HG02588 (cell line): ENCODE measurements around the gene CHMP4B.
"Not testable (repeated sequence)": the region's sequence is repeated elsewhere in the genome, so short reads cannot be mapped to it uniquely, and the experiment has no call there.

Experiments
- ATAC-seq: cut with Tn5 transposase; IDR thresholded peaks from one replicate; pipeline ENCODE4 v1.9.1; 2021; ENCODE audit warnings: mild to moderate bottlenecking, moderate library complexity; ENCODE audit not compliant: unreplicated experiment

Gene CHMP4B

DNA sequence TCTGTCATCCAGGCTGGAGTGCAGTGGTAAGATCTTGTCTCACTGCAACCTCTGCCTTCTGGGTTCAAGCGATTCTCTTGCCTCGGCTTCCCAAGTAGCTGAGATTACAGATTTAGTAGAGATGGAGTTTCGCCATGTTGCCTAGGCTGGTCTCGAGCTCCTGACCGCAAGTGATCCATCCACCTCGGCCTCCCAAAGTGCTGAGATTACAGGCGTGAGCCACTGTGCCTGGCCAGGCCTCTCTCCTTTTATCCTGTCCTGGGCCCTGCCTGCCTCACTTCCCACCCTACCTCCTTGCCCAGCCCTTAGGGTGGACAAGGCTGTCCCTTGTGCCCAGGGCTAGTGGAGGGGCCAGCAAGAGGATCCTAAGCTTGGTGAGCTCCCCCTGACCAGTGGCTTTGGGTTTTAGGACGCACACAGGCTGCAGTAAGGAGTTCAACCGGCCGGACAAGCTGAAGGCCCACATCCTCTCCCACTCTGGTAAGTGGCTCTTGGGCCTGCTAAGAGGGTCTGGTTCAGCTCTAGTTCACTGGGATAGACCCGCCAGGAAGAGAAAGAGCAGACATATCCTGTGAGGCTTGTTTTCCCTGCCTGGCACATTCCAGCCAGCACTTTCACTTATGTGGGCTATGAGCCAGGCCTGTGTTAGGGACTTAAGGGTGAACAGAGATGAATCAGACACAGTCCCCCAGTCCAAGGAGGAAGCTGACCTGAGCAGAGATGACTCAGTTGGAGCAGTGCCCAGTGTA is 21.9 kb upstream of the CHMP4B start:
- ATAC-seq, result no peak

DNA sequence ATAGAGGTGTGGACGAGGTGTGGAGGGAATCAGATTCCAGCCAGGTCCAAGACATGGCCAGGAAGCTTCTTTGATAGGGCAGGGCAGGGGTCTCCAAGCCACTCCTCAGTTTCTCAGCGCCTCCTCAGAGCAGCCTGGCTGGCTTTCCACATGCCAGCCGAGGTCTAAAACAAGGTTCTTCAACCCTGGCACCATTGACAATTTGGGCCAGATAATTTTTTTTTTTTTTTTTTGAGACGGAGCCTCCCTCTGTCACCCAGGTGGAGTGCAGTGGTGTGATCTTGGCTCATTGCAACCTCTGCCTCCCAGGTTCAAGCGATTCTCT is 21.3 kb upstream of the CHMP4B start:
- ATAC-seq, result no peak

DNA sequence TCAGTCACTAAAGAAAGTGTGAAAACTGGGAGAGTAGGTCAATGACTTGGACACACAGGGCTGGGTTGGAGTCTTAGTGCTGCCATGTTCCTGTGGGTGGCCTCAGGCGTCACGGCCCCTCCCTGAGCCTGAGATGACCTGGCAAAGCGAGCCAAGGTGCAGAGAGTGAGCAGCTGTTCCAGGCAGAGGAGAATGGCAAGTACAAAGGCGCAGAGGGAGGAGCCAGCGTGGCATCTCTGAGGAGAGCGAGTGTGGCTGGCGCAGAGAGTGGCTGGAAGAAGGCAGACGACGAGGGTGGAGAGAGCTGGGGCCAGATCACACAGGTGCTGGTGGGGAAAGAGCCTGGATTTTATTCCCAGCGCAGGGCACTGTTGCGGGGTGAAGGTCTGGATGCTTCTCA is 20.6 kb upstream of the CHMP4B start:
- no peak for ATAC-seq

DNA sequence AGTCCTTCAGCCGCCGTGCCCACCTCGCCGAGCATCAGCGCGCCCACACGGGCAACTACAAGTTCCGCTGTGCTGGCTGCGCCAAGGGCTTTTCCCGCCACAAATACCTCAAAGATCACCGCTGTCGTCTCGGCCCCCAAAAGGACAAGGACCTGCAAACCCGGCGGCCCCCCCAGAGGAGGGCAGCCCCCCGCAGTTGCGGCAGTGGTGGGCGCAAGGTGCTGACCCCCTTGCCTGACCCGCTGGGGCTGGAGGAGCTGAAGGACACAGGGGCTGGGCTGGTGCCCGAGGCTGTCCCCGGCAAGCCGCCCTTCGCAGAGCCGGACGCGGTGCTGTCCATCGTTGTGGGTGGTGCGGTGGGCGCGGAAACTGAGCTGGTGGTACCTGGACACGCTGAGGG is 20.1 kb upstream of the CHMP4B start:
- ATAC-seq, result no peak

DNA sequence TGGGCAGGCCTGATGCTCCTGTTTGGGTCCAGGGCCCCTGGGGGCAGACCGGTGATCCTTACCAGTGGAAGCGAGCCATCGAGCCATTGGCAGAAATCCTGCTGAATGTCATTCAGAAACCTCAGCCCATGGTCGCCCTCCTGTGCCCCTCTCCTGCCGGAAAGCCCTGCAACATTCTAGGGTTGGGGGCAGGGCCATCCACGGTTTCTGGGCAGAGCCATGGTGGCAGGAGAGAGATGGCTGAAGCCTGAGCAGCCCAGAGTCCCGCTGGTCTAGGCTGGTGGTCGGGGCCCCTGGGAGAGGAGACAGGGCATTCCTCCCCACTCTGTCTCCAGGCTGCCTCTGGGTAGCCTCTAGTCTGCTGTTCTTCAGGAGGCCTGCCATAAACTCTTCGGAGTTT is 19.6 kb upstream of the CHMP4B start:
- ATAC-seq, result no peak

DNA sequence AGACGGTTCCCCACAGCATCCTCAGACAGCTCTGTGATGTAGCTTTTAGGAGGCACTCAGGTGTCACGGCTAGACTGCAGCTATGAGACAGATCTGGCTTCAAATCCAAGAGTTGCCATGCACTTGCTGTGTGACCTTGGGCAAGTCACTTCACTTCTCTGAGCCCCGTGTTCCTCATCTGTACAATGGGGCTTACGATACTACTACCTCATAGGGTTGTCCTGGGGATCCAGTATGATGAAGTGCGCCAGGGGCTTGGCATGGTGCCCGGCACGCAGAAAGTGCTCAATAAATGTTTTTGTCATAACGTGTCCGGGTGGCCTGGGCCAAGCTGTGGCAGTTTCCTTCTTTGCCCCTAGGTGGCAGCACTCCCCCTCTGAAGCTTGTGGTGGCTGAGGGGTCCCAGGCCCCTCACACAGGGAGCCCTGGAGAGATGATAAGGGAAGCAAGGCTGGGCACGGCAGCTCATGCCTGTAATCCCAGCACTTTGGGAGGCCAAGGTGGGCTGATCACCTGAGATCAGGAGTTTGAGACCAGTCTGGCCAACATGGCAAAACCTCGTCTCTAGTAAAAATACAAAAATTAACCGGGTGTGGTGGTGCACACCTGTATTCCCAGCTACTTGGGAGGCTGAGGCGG is 19.1 kb upstream of the CHMP4B start:
- no peak for ATAC-seq

DNA sequence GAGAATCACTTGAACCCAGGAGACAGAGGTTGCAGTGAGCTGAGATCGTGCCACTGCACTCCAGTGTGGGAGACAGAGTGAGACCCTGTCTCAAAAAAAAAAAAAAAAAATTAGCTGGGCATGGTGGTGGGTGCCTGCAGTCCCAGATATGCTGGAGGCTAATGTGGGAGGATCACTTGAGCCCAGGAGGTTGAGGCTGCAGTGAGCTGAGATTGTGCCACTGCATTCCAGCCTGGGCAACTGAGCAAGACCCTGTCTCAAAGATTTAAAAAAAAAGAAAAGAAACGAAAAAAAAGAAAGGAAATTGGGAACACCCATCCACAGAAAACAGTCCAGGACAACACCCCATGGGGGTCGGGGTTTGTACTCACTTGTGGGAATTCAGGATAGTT is 18.6 kb upstream of the CHMP4B start:
- ATAC-seq, result not testable (repeated sequence)

DNA sequence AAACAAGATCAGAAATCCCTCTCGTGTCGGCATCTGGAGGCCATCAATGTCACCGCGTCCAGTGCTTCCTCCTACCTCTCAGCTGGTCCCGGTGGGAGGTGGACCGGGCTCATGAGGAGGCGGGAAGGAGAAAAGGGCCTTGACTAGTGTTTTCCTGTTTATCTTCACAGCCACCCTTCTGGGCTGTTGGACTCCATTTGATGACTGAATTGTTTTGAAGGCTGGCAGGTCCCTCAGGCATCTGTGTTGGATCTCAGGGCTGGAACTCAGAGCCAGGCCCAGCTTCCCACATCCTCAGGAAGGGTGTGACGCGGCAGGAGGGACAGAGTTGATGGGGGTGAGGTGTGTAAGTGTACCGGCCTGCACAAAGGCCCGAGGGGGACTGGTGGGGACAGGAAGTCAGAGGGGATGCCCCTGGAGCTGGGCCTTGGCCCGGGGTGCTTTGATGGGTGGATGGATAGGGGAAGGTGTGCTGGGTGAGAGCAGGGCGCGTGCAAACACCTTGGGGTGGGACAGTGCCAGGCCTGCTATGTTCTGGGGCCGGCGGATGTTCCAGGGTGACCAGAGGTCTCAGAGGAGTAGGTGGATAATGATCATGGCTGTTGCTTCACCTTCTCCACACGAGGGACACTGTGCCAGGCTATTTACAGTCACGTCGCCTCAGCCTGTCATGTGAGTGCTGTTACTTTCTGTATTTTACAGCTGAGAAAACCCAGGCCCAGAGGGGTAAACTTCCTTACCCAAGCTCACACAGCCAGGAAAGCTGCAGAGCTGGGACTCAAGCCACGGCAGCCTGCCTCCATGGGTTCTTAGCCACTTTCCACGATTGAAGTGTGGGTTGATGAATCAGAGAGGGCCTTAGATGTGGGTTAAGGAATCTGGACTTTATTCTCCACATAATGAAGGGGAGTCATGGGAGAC is 17.9 kb upstream of the CHMP4B start:
- no peak for ATAC-seq

DNA sequence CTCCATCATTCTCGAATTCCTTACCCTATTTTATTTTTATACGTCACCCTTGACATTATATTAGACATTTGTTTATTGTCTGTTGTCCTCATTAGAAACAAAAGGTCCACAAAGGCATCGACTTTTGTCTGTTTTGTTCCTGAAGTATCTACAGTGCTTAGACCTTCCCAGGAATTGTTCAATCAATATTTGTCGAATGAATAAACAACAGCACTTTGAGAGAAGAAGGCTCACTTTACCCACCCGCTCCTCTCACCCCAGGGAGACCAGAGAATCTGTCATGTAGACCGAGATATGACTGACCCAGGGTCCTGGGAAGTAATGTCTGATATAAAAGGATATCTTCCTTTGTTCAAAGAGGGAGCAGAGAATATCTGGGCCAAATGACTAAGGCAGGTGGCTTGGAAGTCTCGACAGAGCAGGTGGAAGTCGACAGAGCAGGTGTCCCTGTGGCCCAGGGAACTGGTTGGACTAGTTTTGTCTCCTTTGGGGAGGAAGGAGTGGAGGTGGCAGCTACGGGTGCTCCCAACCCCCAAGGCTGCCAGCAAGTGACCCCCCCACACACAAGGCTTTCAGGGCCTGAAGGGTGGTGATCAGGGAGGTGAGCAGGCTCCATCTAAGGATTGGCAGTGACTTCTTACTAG is 14.8 kb upstream of the CHMP4B start:
- no peak for ATAC-seq

DNA sequence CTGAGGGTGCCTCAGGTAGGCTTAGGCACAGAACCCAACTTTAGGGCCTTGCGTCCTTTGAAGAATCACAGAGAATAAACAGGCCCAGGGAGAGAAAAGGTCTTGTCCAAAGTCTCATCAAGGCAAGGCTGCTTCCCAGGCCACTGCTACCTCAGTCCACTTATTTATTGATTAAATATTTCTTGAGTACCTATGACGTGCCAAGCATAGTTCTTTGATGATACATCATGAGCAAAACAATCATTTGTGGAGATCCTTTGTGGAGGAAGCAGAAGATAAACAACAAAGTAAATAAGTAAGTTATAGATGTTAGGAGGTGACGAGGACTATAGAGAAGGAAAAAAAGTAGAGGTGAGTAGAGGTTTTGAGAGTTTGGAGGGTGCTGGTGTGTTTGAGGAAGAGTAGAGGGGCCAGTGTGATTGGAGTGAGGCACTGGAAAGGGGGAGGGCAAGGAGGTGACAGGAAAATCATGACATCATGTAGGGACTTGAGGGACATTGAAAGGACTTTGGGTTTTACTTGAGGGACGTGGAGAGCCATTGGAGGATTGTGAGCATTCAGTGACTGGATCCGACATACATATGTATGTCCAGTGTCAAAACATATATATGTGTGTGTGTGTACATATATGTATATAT is 14.1 kb upstream of the CHMP4B start:
- no peak for ATAC-seq

DNA sequence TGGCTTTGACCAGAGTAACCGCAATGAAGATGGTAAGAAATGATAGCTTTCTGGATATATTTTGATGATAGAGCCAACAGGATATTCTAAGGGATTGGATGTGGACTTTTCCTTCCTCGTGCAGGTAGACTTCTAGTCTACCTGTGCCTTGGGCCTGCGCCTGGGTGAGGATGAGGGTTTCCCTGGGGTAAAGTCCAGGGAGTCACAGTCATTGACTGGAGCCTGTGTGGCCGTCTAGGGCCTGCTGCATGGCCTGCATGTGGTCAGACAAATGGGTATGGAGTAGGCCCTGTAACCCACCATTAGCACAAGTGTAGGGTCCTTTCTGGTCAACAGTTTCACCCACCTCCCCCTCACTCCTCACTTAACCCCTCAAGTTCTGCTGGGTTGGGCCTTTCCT is 12.7 kb upstream of the CHMP4B start:
- no peak for ATAC-seq

DNA sequence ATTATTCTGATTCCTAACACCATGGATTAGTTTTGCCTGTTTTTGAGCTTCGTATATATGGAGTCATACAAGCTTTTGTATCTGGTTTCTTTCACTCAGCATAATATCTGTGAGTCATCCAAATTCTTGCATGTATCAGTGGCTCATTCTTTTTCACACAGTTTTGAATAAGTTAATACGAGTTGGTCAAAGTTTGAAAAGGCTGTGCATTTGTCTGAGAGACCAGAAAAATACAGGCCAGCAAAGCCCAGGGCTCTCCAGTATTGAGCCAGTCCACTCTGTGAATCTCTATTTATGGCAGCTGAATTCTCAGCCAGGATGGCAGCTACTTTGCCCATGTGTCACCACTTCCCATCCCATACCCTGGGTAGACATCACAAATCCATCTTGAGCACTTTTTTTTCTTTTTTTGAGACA is 7.2 kb upstream of the CHMP4B start:
- ATAC-seq, result no peak

DNA sequence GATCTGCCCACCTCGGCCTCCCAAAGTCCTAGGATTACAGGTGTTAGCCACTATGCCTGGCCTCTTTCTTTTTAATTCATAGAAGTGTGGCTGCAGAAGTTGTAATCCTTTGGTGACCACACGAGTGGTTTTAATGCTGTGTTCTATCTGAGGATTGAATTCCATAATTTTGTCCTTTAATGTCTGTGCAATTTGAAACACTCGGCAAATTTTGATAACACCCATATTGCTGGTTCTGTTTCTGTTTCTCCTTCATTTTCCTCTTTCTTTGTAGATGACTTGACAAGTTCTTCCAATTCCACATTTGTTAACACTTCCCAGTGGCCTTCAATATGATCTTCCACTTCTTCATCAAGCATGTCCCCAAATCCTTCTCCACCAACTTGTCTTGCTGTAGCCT is 2.8 kb upstream of the CHMP4B start:
- ATAC-seq, result no peak

DNA sequence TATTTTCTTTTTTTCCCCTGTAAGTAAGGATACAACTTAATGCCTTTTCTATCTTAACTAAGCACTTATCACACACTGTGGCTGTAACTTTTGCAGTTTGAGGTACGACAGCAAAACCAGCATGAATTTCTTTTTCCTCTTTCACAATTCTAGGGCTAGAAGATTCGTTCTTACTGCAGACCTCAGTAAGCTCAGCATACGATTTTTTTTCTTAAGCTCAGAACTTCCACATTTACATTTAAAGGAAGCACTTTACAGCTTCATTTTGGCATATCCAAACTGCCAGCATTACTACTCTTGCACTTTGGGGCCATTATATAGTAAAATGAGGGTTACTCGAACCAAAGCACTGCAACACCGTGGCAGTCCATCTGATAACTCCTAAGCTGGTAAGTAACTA is 889 bp upstream of the CHMP4B start:
- ATAC-seq, result no peak

DNA sequence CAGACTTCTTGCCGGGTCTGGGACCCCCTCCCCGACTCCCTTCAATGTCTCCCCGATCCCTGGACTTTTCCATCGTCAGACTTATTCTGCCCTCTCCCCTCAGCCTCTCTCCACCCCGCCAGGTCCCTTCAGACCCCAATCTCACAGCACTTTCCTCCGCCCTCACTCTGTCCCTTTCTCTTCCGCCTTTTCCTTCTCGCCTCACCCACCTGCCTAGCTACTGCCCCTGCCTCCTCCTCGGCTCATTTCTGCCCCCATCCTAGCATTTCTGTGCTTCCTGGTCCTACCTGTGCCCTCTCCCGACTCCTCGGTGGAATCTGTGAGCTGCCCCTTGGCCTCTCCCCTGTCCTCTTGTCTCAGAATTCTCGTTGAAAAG is 616 bp downstream of the CHMP4B start:
- ATAC-seq, result no peak

DNA sequence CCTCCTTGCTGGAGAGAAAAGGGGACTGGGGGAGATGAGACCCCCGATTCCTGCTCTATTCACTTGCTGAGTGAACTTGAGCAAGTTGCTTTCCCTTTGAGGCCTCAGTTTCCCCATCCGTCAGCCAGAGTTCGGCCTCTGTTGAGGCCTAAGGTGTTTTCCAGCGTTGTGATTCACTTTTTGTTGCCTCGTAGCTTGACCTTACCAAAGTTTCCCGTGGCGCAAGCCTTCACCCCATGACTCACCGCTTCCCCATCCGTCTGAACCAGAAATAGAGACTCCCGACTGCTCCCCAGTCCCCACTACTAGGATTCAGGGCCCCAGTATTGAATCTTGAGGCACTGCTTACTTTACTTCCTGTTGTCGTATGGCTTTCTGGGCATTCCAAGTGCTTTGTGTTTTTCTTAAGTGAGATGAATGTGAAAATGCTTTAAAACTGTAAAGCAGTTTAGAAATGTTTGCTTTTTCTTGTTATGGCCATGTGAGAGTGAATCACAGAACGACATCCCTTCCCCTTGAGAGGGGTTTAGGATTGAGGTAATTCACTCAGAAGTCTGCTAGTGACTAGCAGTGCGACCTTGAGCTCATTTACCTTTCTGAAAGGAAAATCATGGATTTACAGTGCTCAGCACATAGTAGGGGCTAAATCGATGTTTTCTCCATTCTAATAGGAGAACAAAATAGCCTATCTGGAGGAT is 1.2 kb downstream of the CHMP4B start:
- ATAC-seq, result no peak

DNA sequence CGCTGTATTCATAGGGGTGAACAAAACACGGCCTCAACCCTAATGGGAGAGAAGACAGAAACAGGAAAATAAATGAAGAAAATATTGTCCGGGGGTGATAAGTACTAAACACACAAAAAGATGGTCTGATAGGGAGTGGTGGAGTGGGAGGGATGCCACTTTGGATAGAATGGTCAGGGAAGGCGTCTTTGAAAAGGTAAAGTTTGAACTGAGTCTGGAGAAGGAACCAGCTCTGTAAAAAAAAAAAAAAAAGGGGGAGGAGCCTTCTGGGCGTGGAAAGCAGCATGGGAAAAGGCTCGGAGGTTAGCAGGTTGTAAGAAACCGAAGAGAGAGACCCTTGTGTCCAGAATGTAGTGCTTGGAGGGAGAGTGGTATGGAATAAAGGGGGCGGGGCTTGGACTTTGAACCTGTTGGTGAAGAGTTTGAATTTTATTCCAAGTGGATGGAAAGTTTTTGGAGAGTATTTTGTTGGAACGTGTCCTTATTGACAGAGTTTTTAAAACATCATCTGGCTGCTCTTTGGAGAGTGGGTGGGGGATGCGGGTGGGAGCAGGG is 1.8 kb downstream of the CHMP4B start:
- no peak for ATAC-seq

DNA sequence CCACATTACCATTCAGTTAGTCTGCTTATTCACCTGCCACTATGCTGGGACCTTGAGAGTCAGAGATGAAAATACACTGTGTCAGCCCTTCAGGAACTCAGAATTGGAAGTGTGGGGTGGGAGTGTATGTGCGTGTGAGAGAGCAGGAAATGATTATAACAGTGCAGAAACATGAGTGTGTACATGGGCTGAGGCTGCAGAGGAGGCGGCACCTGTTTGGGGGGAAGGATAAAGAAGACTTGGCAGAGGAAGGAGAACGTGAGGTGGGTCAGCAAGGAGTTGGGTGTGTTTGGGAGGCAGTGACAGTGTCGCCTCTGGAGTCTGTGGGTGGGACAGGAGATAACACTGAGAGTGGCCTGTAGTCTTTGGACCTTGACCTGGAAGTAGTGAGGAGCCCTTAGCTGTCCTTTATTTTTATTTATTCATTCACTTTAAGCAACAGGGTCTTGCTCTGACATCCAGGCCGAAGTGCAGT is 3.1 kb downstream of the CHMP4B start:
- ATAC-seq, result no peak

DNA sequence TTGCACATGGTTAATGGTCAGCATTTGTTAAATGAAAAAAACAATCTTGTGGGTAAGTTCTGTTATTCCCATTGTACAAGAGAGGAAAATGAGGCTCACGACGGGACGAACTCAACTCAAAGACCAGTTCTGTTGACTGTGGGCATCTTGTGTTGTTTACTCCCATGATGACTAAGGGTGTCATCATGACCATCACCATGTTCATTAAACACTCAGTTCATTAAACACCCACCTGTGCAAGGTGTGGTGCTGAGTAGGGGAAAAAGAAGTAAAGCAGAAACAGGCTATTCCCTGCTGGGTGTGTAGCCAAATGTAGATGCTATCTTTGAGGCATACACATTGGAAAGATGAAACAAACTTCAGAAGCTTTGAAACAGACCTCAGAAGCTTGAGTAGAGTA is 4.5 kb downstream of the CHMP4B start:
- no peak for ATAC-seq

DNA sequence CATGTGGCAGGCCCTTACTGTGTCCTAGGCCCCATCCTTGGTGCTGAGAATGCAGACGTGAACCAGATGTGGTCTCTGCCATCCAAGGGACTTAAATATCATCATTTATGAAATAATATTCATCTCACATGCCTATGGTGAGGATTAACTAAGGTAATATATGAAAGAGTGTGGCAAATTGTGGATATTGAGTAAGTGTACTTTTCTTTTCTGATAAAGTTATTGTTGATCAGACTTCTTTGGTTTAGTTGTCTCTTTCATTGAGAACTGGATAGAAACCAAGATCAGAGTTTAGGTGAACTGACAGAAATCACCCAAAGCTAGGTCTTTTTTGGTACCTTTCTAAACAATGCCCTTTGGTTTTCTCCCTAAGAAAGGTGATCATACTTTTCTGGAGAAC is 5.0 kb downstream of the CHMP4B start:
- no peak for ATAC-seq
